ENCODE results near the gene RAPGEF2. TPM values are rescaled to one million over a fixed set of nuclear protein-coding genes. Genes with fewer than 3 reads are reported as not detected.

RAPGEF2 gene
- total RNA-seq, 2 donors from 2014 or later, result 22.8 to 25.1 TPM

DNA sequence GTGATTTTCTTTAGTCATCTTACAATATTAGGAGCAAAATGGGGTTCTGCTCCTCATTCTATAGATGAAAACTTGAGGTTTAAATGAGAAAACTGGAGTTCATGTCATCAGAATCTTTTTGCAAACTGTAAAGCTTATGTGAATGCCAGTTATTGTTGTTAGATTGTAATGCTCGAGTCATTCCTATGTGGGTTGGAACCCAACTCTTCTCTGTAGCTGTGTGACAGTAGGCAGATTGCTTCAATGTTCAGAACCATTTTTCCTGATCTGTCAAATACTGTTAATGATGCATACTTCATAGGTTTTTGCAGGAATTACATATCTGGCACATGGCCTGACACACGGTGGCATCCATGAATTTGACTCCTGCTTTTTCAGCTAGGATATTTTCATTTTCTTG, 178.9 kb downstream of the RAPGEF2 start:
- H3K4me1 Mint-ChIP-seq, result no peaks in the 10 kb centered on the region

DNA sequence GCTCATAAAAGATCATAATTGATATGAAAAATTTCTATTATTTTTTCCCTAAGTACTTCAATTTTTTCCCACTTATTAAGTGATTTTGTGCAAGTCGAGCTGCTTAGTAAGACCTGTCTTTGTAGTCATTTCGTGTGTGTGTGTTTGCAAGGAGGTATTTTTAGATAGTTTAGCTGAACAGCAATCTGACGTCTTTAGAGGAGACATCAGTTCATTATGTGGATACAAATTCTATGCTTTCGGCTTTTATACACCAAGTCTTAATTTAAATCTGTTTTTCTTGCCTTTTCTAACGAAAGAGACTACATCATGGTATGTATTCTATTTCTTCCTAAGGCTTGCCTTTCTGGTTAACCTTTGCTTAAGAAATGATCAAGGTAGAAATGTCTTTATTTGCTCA, 179.4 kb downstream of the RAPGEF2 start:
- no peaks in the 10 kb centered on the region for H3K9me3 Mint-ChIP-seq
- no peaks in the 10 kb centered on the region for H3K27me3 Mint-ChIP-seq
- H3K4me3 Mint-ChIP-seq, result no peak overlapping the region
- no peaks in the 10 kb centered on the region for H3K4me1 Mint-ChIP-seq
- no peak overlapping the region for H3K27ac Mint-ChIP-seq
- no peak for ATAC-seq (replicated peaks)
- peaks cover 10% of the 10 kb centered on the region for H3K36me3 Mint-ChIP-seq (ENCODE audit: low read depth)

More for the DNA sequence above, 178.9 kb downstream of the RAPGEF2 start:
- Mint-ChIP-seq H3K36me3 (ENCODE audit: low read depth) (peaks cover 10% of the 10 kb centered on the region), H3K4me3 (no peak overlapping the region), H3K27me3 (no peaks in the 10 kb centered on the region), H3K9me3 (no peaks in the 10 kb centered on the region), H3K27ac (no peak overlapping the region)
- no peak for ATAC-seq (replicated peaks)

DNA sequence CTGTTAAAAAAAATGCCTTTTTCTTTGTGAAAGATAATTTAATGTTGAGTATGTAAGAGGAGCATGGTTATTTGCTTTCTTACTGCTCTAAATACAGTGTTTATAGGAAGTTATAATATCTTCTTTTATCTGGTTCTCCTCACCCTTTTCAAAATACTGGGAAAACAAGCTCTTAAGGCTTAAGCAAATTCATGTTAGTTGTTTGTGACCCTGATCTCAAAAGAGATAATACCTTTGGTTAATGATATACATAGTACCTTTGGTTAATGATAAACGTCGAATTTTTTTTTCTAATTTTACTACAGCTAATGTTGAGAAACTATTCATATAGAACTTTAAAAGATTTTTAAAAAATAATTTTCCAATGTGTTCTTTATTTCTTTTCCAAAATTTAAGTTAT, 180.1 kb downstream of the RAPGEF2 start:
- Mint-ChIP-seq H3K27ac (no peak overlapping the region), H3K4me1 (no peaks in the 10 kb centered on the region), H3K9me3 (no peaks in the 10 kb centered on the region), H3K36me3 (ENCODE audit: low read depth) (peaks cover 6% of the 10 kb centered on the region), H3K27me3 (no peaks in the 10 kb centered on the region), H3K4me3 (no peak overlapping the region)
- ATAC-seq (replicated peaks), result no peak

DNA sequence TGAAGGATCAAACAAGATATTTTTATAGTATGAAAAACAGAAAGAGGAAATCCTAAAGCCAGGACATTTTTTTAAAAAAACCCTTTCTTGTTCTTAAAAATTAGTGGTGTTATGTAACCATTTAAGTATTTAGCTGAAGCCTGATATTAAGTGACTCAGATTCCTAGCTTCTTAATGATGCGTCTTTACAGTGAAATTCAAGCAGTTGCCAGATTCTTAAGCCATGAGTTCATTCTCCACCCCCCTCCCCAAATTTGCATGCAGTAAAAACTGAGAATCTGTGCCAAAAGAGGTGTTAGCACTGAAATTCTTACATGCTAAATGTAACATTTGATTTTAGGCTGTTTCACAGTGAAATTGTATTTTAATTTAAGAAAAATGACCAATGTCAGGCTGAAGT, 180.8 kb downstream of the RAPGEF2 start:
- no peaks in the 10 kb centered on the region for H3K27me3 Mint-ChIP-seq
- ATAC-seq (replicated peaks), result no peak
- no peak overlapping the region for H3K27ac Mint-ChIP-seq
- H3K4me3 Mint-ChIP-seq, result no peak overlapping the region
- peaks cover 5% of the 10 kb centered on the region for H3K36me3 Mint-ChIP-seq (ENCODE audit: low read depth)
- no peaks in the 10 kb centered on the region for H3K4me1 Mint-ChIP-seq
- no peaks in the 10 kb centered on the region for H3K9me3 Mint-ChIP-seq

DNA sequence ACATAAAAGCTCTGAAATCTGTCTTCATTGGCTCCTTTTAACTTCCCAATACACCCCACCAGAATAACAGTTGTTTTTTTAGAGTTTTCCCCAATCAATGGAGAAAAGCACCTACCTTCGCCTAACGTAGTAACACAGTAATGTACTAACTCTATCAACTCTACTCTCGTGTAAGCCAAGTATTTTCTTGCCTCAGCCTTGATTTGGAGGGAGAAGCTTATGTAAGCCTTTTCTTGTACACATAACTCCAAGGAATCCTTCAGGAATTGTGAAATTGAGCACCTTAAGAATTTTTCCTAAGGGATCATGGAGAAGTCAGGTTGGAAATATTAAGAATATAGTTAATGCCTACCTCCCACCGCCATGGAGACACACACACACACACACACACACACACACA, 181.2 kb downstream of the RAPGEF2 start:
- peaks cover 5% of the 10 kb centered on the region for H3K36me3 Mint-ChIP-seq (ENCODE audit: low read depth)
- H3K27ac Mint-ChIP-seq, result no peak overlapping the region
- H3K27me3 Mint-ChIP-seq, result no peaks in the 10 kb centered on the region
- no peaks in the 10 kb centered on the region for H3K9me3 Mint-ChIP-seq
- H3K4me3 Mint-ChIP-seq, result no peak overlapping the region
- H3K4me1 Mint-ChIP-seq, result no peaks in the 10 kb centered on the region
- ATAC-seq (replicated peaks), result no peak

DNA sequence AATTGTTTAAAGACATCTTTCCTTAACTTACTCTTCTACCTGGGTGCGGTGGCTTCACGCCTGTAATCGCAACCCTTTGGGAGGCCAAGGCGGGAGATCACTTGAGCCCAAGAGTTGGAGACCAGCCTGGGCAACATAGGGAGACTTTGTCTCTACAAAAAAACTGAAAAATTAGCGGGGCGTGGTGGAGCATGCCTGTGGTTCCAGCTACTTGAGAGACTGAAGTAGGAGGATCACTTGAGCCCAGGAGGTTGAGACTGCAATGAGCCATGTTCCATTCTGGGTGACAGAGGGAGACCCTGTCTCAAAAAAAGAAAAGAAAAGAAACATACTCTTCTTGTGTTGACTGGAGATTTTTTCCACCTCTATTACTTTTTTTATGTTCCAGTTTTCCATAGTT, 181.9 kb downstream of the RAPGEF2 start:
- no peak overlapping the region for H3K4me3 Mint-ChIP-seq
- no peak for ATAC-seq (replicated peaks)
- H3K27me3 Mint-ChIP-seq, result no peaks in the 10 kb centered on the region

DNA sequence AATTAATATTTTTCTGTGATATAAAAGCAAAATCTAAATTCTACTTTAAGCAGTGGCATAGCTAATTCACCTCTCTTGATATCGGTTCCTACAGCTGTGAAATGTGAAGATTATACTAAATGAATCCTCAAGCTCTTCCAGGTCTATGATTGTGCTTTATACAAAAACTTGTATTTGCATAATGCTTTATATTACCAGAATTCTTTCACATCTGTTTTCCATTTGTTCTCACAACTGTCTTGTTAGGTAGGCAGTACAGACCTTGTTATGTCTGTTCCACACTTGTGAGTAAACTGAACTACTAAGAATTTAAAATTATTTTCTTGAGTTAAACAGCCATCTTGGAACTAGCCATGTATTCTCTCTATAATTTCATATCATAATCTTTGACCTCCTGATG, 184.9 kb downstream of the RAPGEF2 start:
- Mint-ChIP-seq H3K27me3 (no peaks in the 10 kb centered on the region), H3K4me3 (no peak overlapping the region), H3K27ac (no peak overlapping the region), H3K36me3 (ENCODE audit: low read depth) (no peaks in the 10 kb centered on the region), H3K9me3 (no peaks in the 10 kb centered on the region), H3K4me1 (peaks cover 5% of the 10 kb centered on the region)
- ATAC-seq (replicated peaks), result no peak

More for the DNA sequence above, 181.9 kb downstream of the RAPGEF2 start:
- H3K4me1 Mint-ChIP-seq, result no peaks in the 10 kb centered on the region
- no peak overlapping the region for H3K27ac Mint-ChIP-seq
- no peaks in the 10 kb centered on the region for H3K9me3 Mint-ChIP-seq
- peaks cover 4% of the 10 kb centered on the region for H3K36me3 Mint-ChIP-seq (ENCODE audit: low read depth)

DNA sequence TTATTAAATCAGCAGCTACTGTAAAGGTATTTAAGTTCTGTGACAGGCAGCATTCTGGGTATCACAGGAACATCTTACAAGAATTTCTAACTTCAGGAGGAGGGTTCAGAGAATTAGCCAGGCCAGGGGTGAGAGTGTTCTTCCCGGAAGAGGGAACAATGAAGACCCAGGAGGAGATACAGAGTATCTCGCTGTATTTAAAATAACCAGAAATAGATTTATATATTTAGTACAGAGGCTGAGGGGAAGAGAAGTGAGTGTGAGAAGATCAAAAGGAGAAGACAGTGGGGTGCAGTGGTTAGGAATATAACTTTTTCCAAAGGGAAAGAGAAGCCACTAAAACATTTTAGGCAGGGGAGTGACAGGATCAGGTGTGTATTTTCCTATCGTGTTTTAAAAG, 186.8 kb downstream of the RAPGEF2 start:
- H3K36me3 Mint-ChIP-seq (ENCODE audit: low read depth), result no peaks in the 10 kb centered on the region
- H3K4me1 Mint-ChIP-seq, result peaks cover 5% of the 10 kb centered on the region
- H3K27me3 Mint-ChIP-seq, result no peaks in the 10 kb centered on the region
- no peaks in the 10 kb centered on the region for H3K9me3 Mint-ChIP-seq
- ATAC-seq (replicated peaks), result no peak
- no peak overlapping the region for H3K4me3 Mint-ChIP-seq
- no peak overlapping the region for H3K27ac Mint-ChIP-seq

DNA sequence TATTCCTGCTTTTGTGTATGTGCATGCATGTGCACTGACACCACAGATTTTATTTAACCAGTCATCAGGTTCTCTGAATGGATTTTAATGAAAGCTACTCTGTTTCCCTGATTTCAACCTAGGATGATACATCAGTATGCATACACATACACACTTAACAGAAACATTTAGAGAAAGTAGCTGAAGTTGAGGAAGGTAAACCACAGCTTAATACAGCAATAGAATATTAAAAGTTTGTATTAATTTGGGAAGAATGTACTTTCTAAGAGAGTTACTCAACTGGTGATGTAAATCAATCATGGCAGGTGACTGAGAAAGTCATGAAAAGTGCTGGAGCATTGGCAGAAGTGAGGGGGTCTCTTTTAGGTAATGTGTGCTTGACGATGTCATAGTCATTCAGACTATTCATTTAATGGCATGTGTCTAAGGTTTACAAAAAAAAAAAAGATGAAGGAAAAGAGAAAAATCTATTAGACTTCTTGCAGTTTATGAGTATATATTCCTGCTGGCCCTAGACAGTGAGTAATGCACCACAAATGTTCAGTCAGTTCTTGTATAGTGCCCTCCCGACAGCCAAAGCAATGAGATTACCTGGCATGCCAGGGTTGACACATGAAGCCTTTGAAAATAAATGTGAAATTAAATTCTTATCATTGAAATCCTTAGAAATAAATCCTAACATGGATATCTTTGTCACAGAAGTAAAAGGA, 187.6 kb downstream of the RAPGEF2 start:
- H3K27me3 Mint-ChIP-seq, result no peaks in the 10 kb centered on the region
- peaks cover 5% of the 10 kb centered on the region for H3K4me1 Mint-ChIP-seq
- H3K4me3 Mint-ChIP-seq, result no peak overlapping the region
- no peaks in the 10 kb centered on the region for H3K9me3 Mint-ChIP-seq
- no peaks in the 10 kb centered on the region for H3K36me3 Mint-ChIP-seq (ENCODE audit: low read depth)
- ATAC-seq (replicated peaks), result no peak
- H3K27ac Mint-ChIP-seq, result no peak overlapping the region

DNA sequence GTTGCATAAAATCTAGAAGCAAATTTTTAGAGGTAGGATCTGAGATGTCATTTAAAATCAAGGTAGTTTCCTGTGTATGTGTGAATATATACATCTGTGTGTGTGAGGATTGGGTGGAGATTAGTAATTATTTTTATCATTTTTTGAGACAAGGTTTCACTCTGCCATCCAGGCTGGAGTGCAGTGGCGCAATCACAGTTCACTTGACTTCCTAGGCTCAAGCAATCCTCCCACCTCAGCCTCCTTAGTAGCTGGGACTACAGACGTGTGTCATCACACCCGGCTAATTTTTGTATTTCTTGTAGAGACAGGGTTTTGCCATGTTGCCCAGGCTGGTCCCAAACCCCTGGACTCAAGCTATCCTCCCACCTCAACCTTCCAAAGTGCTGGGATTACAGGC, 188.3 kb downstream of the RAPGEF2 start:
- ATAC-seq (replicated peaks), result no peak
- no peak overlapping the region for H3K27ac Mint-ChIP-seq
- H3K36me3 Mint-ChIP-seq (ENCODE audit: low read depth), result no peaks in the 10 kb centered on the region
- peaks cover 5% of the 10 kb centered on the region for H3K4me1 Mint-ChIP-seq
- no peak overlapping the region for H3K4me3 Mint-ChIP-seq
- no peaks in the 10 kb centered on the region for H3K9me3 Mint-ChIP-seq
- H3K27me3 Mint-ChIP-seq, result no peaks in the 10 kb centered on the region

DNA sequence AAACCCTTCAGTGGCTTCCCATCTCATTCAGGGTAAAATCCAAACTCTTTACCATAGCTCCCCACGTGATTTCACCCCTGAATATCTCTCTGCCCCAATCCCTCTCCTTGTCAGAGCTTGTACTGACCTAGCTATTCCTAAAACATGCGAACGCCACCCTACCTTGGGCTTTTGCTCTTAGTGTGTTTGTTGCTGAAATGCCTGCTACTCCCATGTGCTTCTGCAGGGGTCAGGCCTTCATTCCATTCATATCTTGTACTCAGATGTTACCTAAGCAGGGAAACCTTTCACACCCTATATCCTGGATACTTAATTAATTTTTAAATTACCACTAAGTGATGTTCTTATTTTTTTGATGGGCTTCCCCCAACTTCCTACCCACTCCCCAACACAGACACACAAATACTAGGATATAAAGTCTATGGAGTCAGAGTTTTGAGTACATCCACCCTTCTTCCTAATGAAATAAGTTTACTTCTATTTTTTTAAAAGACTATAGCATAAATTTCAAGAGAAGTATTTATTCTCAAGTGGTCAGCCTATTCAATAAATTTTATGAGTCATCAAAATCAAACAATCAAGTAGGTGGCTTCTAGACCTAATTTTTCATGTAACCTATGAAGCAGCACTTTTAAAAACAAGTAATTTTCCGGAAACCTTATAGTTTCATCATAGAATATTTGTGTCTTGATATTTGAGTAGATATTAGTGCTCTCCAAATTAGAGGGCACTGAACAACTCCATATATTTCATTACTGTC, 189.4 kb downstream of the RAPGEF2 start:
- Mint-ChIP-seq H3K4me3 (no peak overlapping the region), H3K4me1 (peaks cover 5% of the 10 kb centered on the region), H3K27me3 (no peaks in the 10 kb centered on the region), H3K27ac (peak overlapping the region; percentile 71), H3K9me3 (no peaks in the 10 kb centered on the region), H3K36me3 (ENCODE audit: low read depth) (no peaks in the 10 kb centered on the region)
- ATAC-seq (replicated peaks), result no peak

DNA sequence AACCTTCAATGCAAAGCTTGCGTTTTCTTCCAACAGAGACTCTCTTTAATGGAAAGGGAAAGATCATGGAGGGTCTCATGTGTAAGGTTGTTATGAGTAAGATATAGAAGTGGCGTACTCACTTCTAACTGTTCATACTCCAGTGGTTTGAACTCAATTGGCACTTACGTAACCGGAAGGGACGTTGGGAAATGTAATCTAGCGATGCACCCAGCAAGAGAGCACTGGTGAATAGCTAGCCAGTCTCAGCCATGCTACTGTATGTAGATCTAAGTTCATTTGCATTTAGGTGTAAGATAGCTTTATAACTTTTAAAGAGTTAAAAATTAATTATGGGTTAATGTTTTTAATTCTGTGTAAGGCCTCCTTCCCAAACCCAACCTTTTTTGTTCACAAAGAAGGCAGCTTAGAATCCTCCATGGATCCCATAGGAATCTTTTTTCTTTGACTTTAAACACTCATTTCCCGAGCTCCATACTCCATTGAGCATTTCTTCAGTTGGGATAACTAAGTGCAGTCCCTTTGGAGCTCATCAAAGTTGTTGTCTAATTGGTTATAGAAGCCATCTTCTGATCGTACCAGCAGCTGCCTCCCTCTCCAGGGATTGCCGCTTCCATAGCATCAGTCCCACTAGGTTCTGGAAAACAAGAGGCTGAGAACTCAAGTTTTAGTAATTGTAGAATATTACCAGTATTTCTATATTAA, 191.1 kb downstream of the RAPGEF2 start:
- H3K27ac Mint-ChIP-seq, result no peak overlapping the region
- H3K4me3 Mint-ChIP-seq, result no peak overlapping the region
- no peaks in the 10 kb centered on the region for H3K27me3 Mint-ChIP-seq
- no peaks in the 10 kb centered on the region for H3K9me3 Mint-ChIP-seq
- peaks cover 10% of the 10 kb centered on the region for H3K4me1 Mint-ChIP-seq
- ATAC-seq (replicated peaks), result no peak
- no peaks in the 10 kb centered on the region for H3K36me3 Mint-ChIP-seq (ENCODE audit: low read depth)

DNA sequence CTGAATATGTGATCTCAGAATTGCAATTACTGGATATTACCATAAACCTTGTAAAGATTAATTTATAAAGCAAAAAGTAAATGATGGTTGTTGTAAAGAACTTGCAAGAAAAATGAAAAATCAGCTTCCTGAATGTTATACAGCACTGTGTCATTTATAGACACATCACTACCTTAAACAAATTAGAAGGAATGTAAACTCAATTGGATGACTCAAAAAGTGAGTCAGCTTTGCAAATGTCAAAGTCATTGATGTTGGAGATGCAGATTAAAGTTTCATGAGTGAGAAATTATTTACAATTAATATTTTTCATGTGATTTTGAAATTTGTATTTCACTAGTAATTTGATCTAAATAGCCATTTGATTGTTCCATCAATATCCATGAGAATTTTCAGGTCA, 193.2 kb downstream of the RAPGEF2 start:
- Mint-ChIP-seq H3K27me3 (no peaks in the 10 kb centered on the region), H3K27ac (no peak overlapping the region), H3K4me3 (no peak overlapping the region), H3K36me3 (ENCODE audit: low read depth) (no peaks in the 10 kb centered on the region), H3K4me1 (peaks cover 10% of the 10 kb centered on the region), H3K9me3 (no peaks in the 10 kb centered on the region)
- ATAC-seq (replicated peaks), result peak; percentile 42

DNA sequence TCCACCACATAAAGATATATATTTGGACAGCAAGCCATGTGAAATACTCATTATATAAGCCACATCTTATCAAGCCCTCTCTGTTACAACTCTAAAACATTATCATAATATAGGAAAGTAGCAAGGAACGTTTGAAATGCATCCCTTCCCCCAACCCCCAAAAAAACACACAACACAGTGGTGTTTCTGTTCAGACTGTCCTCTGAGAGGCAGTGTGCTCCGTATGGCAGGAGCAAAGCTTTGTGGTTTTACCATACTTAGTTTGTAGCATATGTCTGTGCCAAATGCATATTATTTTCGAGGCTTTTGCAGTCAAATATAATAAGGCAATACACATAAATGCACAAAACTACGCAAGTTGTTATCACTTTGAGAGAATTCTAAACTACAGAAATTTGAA, 194.2 kb downstream of the RAPGEF2 start:
- Mint-ChIP-seq H3K36me3 (ENCODE audit: low read depth) (no peaks in the 10 kb centered on the region), H3K27ac (no peak overlapping the region), H3K9me3 (no peaks in the 10 kb centered on the region), H3K4me3 (no peak overlapping the region), H3K27me3 (no peaks in the 10 kb centered on the region), H3K4me1 (peaks cover 8% of the 10 kb centered on the region)
- no peak for ATAC-seq (replicated peaks)

DNA sequence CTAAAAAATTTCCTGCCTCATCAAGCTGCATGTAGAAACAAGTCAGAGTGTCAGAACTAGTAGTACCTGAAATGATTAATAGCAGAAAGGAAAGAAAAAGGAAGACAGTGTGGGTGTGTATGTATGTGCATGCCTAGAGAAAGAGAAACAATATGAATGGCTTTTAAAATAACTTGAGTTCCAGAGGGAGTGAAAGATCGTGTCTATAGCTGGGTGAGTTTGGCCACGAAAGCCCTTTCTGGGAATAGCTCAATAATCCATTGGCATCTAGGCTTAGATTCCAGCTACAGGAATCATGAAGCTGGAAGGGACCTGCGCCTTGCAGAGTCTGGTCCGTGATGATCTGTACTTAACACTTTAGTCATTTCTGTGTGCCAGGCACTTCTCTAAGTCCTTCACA, 195.6 kb downstream of the RAPGEF2 start:
- H3K4me3 Mint-ChIP-seq, result no peak overlapping the region
- H3K27me3 Mint-ChIP-seq, result no peaks in the 10 kb centered on the region
- peak; percentile 50 for ATAC-seq (replicated peaks)

More for the DNA sequence above, 195.6 kb downstream of the RAPGEF2 start:
- no peaks in the 10 kb centered on the region for H3K36me3 Mint-ChIP-seq (ENCODE audit: low read depth)
- no peaks in the 10 kb centered on the region for H3K9me3 Mint-ChIP-seq
- peaks cover 5% of the 10 kb centered on the region for H3K4me1 Mint-ChIP-seq
- peak overlapping the region; percentile 16 for H3K27ac Mint-ChIP-seq

All from activated T-helper 17 cell treated with anti-CD3 and anti-CD28 coated beads, Interleukin-2, amount 50 U/mL, for 72 hours (primary cell).